NCI-H510A (cell line): ENCODE results near the gene ZMIZ2.
"Not testable (repeated sequence)": the region's sequence is repeated elsewhere in the genome, so short reads cannot be mapped to it uniquely, and the experiment has no call there.

Experiments
- DNase-seq: peaks from one replicate; lab custom pipeline; 2025; lab: John Stamatoyannopoulos, UW

Gene ZMIZ2

GRCh38 chr7:44727158-44727936 is 21.3 kb upstream of the ZMIZ2 start:
- DNase-seq, result no peak

- DNase-seq, result no peak
Observed at GRCh38 chr7:44727937-44728262, 20.7 kb upstream of the ZMIZ2 start.

GRCh38 chr7:44729949-44730590 is 18.6 kb upstream of the ZMIZ2 start:
- DNase-seq, result no peak

- not testable (repeated sequence) for DNase-seq
Observed at GRCh38 chr7:44732971-44733370, 15.7 kb upstream of the ZMIZ2 start.

GRCh38 chr7:44733708-44734481 is 14.8 kb upstream of the ZMIZ2 start:
- DNase-seq, result no peak

GRCh38 chr7:44735403-44736165 is 13.1 kb upstream of the ZMIZ2 start:
- DNase-seq, result no peak

- DNase-seq, result no peak
Observed at GRCh38 chr7:44736896-44737295, 11.8 kb upstream of the ZMIZ2 start.

- DNase-seq, result no peak
Observed at GRCh38 chr7:44738051-44738723, 10.5 kb upstream of the ZMIZ2 start.

- DNase-seq, result no peak
Observed at GRCh38 chr7:44738876-44739665, 9.6 kb upstream of the ZMIZ2 start.

- no peak for DNase-seq
Observed at GRCh38 chr7:44740055-44740454, 8.6 kb upstream of the ZMIZ2 start.

GRCh38 chr7:44743750-44744149 is 4.9 kb upstream of the ZMIZ2 start:
- DNase-seq, result no peak

GRCh38 chr7:44748948-44749731 is 493 bp downstream of the ZMIZ2 start:
- DNase-seq, result peak; percentile 55

GRCh38 chr7:44749992-44750391 is 1.3 kb downstream of the ZMIZ2 start:
- DNase-seq, result no peak

GRCh38 chr7:44750424-44750823 is 1.8 kb downstream of the ZMIZ2 start:
- DNase-seq, result no peak

GRCh38 chr7:44750921-44751571 is 2.4 kb downstream of the ZMIZ2 start:
- DNase-seq, result no peak

- DNase-seq, result no peak
Observed at GRCh38 chr7:44752822-44753221, 4.2 kb downstream of the ZMIZ2 start.

GRCh38 chr7:44754802-44755697 is 6.4 kb downstream of the ZMIZ2 start:
- no peak for DNase-seq
